Motor neuron (in vitro differentiated cells): ENCODE results near the gene OTOP3. TPM values are rescaled to one million over a fixed set of nuclear protein-coding genes. Genes with fewer than 3 reads are reported as not detected.
"Not testable (repeated sequence)": the region's sequence is repeated elsewhere in the genome, so short reads cannot be mapped to it uniquely, and the experiment has no call there.

Experiments used
- ATAC-seq, 8 experiments: fragments of 200-7000 bp; cut with Tn5 transposase; replicated peaks in 6 of 8; 2 replicates each; pipeline ENCODE4 v1.8.0; 2021; ENCODE audit warnings: mild to moderate bottlenecking in 8 of 8, moderate library complexity in 8 of 8
- H3K27ac ChIP-seq, 2 donors: fragments of 250-450 bp; sonication (Bioruptor Pico); 2 replicates each; pipeline ENCODE4 v1.9.0; 2021; ENCODE audit warnings: antibody characterized with exemption in 2 of 2, mild to moderate bottlenecking in 2 of 2, moderate library complexity in 1 of 2
- H3K4me1 ChIP-seq, 2 donors: fragments of 250-450 bp; sonication (Bioruptor Pico); replicated peaks in 1 of 2; 2 replicates each; pipeline ENCODE4 v1.6.1; 2021; ENCODE audit warnings: antibody characterized with exemption in 2 of 2, mild to moderate bottlenecking in 2 of 2, moderate library complexity in 1 of 2
- H3K4me3 ChIP-seq, 5 donors: fragments of 250-450 bp; sonication (Bioruptor Pico); 2 replicates each; pipeline ENCODE4 v1.9.0; 2021; ENCODE audit warnings: antibody characterized with exemption in 5 of 5, mild to moderate bottlenecking in 5 of 5, moderate library complexity in 4 of 5
- WGBS, 10 experiments: fragments of 450-650 bp; shearing (Covaris generic); methylation state at CpG; one replicate each; pipeline ENCODE4 v1.0.0; 2022; 5-methylcytosine and 5-hydroxymethylcytosine counted together
- in situ Hi-C, 9 experiments: fragments of 400-800 bp; cut with MboI; loops; one replicate each; pipeline ENCODE4 v1.15.0; 2021; ENCODE audit warnings: low sequenced_read_pairs in 9 of 9, low pct_unique_long_range_greater_than_20kb in 2 of 9; ENCODE audit not compliant: unreplicated experiment in 9 of 9
- total RNA-seq, 8 experiments: library from RNA; unstranded; fragments of 300-600 nt; gene quantifications; 2 replicates each; pipeline versions ENCODE4 v1.2.3 to v1.2.4, GENCODE V29; 2022

Gene OTOP3
- total RNA-seq, 8 experiments from 2014 or later = 0.10 to 0.38 (median 0.11) TPM; not detected in 5

DNA sequence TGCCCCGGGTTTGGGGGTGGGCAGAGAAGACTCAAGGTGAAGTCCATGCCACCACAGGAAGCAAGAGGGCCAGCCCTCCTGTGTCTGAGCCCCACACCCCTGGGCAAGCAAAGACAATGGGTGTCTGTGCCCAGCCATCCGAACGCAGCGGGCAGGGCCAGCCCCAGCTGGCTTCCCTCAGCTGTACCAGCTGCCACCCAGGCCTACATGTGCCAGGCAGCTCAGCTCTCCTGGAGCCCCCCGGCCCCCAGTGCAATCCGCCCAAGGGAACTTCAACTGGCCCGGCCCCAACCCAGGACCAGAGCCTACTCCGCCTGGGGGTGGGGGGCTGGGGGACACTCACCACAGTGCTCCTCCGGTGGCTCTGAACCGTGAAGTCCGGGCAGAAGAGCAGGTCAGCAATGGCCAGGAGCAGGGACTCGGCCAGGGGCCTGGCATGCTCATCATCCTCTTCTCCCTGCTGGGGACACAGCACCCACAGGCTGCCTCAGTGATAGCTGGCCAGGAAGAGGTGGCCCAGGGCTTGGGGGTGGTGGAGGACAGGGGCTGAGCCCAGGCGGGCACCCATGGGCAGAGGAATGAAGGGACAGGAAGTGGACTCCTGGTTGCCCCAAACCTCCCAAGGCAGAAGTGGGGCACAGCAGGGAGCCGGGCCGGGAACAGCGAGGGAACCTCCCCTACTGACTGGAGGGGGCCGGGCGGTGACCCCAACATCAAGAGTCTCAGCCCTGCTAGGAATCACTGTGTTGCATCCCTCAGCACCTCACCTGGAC lies 27.1 kb downstream of the OTOP3 start:
- H3K4me3 ChIP-seq = no peak overlapping the region
- WGBS, 10 experiments = 50 to 100% (median 100%) methylated on average over 1 to 3 of the region's 18 CpGs; no CpG with 5 or more reads in 6 of the 10 experiments
- no peak overlapping the region for H3K27ac ChIP-seq
- ATAC-seq = no peak
- in situ Hi-C loops = no loop called here
- no peaks in the 10 kb centered on the region for H3K4me1 ChIP-seq

DNA sequence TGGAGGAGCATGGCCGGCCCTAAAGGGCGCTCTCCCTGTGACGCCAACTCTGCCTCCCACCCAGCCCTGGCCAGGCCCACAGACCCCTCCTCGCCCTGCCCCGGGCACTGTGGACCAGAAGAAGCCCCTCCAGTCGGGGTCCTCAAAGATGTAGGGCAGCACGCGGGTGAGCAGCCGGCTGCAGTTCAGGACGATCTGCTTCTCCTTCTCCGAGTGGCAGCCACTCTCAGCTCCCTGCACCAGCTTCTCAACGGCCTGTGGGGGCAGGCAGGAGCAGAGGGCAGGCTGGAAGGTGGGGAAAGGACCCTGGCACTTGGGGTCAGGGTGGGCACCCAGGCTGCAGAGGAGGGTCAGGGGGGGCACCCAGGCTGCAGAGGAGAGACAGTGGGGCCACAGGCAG lies 28.0 kb downstream of the OTOP3 start:
- in situ Hi-C loops = no loop called here
- H3K27ac ChIP-seq = no peak overlapping the region
- WGBS, 10 experiments = no CpG with 5 or more reads among the region's 12 CpGs
- H3K4me1 ChIP-seq = no peaks in the 10 kb centered on the region
- no peak for ATAC-seq
- no peak overlapping the region for H3K4me3 ChIP-seq

DNA sequence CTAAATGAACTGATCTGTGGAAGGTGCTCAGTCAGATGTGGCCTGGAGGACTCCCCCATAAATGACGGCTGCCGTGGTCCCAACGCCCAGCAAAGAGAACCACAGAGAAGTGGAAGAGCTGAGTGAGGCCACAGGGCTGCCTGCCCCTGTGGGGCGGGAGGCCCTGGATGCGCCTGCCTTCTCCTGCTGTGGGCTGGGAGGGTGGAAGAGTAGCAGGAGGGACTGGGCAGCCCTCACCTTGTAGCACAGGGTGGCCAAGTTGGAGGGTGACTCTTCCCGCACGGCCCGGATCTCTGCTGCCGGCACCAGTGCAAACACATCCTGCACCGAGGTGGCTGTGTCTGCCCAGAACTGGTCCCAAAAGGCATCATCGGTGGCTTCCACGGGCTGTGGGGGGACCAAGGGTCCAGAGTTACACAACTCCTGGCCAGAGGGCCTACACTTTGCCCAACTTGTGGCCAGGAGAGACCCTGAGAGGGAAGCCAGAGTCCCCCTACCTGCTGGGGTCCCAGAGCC lies 28.6 kb downstream of the OTOP3 start:
- in situ Hi-C loops = no loop called here
- ATAC-seq = no peak
- Histone ChIP-seq H3K4me3 (no peak overlapping the region), H3K4me1 (no peaks in the 10 kb centered on the region), H3K27ac (no peak overlapping the region)
- WGBS, 10 experiments = 80 to 100% (median 87%) methylated on average over 1 to 6 of the region's 12 CpGs; no CpG with 5 or more reads in 7 of the 10 experiments

DNA sequence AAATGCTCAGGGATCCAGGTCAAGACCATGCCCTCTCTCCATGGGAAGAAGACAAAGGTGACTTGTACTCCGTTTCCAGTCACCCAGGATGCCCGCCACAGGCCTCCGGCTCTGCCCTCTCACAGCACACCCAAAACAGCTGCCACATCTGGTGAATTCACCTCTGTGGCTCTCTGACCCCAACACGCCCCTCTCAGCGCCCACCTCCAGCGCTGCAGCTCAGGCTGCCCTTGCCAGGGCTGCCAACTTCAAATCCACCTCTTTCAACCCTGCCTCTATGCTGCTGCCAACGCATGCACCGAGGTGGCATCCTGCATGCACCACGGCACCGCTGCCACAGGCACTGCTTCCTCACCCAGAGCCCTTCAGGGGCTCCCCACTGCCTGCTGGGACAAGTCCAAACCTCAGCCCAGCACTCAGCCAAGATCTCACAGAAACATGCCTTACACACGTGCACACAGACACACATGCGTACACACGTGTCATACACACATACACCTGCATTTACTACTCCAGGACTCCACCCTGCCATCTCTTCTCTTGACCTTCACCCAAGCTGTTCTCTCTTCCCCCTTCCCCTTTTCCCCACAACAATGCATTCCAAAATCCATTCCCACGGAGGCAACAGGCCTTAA lies 29.4 kb downstream of the OTOP3 start:
- no peak overlapping the region for H3K27ac ChIP-seq

DNA sequence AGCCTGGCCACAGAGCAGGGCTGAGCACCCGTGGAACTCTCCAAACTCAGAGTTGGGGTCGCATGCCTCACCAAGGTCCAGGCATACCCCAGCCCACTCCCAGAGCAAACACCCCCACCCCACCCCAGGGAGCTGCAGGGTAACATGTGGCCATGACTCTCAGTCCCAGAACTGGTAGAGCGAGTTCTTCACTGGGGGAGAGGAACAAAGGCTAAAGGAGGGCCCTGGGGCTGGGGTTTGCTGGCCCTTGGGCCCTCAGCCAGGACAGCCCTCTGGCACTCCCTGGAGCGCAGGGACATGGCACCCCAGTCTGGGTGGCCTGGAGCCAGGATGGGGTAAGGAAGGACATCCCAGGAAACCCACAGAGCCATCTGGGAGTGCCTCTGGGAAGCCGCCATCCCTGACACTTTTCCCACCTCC lies 32.7 kb downstream of the OTOP3 start:
- Histone ChIP-seq H3K4me3 (no peak overlapping the region), H3K4me1 (peaks cover 11 to 13% of the 10 kb centered on the region in 2 donors), H3K27ac (no peak overlapping the region)
- WGBS, 10 experiments = 100% methylated on average over 1 of the region's 5 CpGs; no CpG with 5 or more reads in 9 of the 10 experiments
- ATAC-seq = no peak
- in situ Hi-C loops = no loop called here

More for the DNA sequence above, 29.4 kb downstream of the OTOP3 start:
- H3K4me1 ChIP-seq = no peaks in the 10 kb centered on the region
- no peak overlapping the region for H3K4me3 ChIP-seq
- ATAC-seq = no peak
- in situ Hi-C loops = no loop called here
- 20 to 94% (median 60%) methylated on average over 1 to 6 of the region's 14 CpGs; no CpG with 5 or more reads in 3 of the 10 experiments for WGBS, 10 experiments

DNA sequence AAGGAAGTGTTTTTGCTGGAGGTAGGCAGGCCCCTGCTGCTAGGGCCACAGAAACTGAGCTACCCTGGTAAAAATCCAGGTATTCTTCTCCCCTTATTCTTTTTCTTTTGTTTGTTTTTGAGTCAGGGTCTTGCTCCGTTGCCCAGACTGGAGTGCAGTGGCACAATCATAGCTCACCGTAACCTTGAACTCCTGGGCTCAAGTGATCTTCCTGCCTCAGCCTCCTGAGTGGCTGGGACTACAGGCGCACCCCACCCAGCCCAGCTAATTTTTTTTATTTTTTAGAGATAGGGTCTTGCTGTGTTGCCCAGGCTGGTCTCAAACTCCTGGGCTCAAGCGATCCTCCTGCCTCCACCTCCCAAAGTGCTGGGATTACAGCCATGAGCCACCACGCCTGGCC lies 33.8 kb downstream of the OTOP3 start:
- H3K4me3 ChIP-seq, ATAC-seq, H3K27ac ChIP-seq, in situ Hi-C loops: not testable (repeated sequence)
- 71 to 100% (median 86%) methylated on average over 1 to 4 of the region's 5 CpGs; no CpG with 5 or more reads in 4 of the 10 experiments for WGBS, 10 experiments
- H3K4me1 ChIP-seq = peaks cover 11 to 13% of the 10 kb centered on the region in 2 donors

DNA sequence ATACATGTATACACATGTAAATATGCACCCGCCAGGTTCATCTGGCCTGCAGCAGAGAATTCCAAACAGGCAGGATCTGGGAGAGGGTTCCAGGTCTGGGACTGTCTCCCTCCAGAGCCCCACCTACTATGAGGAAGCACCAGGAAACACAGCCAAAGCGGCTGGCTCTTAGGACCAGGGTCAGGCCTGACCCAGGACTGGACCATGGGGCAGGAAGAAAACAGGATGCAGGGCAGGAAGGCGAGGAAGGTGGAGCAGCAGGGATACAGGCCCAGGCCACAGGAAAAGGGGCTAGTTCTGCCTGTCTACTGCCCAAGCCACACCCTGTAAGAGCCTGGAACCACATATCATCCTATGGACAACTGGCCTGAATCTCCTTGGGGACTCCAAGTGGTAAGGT lies 34.7 kb downstream of the OTOP3 start:
- 42 to 93% (median 93%) methylated on average over 2 to 3 of the region's 3 CpGs; no CpG with 5 or more reads in 7 of the 10 experiments for WGBS, 10 experiments
- H3K27ac ChIP-seq = no peak overlapping the region
- H3K4me3 ChIP-seq = no peak overlapping the region
- in situ Hi-C loops = no loop called here
- peaks cover 11 to 13% of the 10 kb centered on the region in 2 donors for H3K4me1 ChIP-seq
- peak in 1 of 8 experiments; percentile 5 for ATAC-seq

DNA sequence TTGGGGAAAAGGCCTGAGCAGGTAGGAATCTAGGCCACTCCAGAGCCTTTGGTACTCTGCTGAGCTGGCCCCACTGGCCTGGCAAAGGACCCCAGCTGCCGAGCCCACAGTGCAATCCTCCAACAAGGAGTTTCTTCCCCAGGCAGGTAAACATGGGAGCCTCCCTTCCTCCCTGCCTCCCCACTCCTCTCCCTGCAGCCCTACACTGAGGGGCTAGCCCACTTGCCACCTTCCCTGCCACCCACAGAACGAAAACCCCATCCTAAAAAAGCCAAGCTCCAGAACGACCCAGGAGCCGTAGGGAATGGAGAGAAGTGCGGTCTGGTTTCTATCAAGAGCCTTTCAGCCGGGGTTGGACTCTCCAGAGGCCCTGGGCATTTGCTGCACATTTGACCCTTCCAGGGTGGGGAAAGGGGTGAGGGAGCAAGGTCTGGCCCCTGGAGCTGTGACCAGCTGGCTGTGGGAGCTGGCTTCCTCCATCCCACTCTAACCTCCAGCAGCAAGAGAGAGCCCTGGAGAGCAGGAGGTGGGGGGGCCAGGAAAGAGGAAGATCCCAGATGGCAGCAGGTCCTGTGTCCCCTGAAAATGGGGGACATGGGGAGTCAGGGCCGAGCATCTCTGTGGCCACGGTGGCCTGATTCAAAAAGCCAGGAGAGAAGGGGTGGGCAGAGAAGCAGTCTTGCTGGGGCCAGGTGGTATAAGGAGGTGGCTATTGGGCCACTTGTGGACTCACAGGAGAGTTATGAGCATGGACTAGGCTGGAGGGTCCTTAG lies 35.6 kb downstream of the OTOP3 start:
- no peak for ATAC-seq
- in situ Hi-C loops = no loop called here
- Histone ChIP-seq H3K4me3 (peak overlapping the region; percentile 57 to 78 (median 61)), H3K27ac (peak overlapping the region in 1 of 2 donors; percentile 42), H3K4me1 (peaks cover 11 to 13% of the 10 kb centered on the region in 2 donors)
- WGBS, 10 experiments = 60 to 100% (median 92%) methylated on average over 1 to 4 of the region's 8 CpGs; no CpG with 5 or more reads in 5 of the 10 experiments

DNA sequence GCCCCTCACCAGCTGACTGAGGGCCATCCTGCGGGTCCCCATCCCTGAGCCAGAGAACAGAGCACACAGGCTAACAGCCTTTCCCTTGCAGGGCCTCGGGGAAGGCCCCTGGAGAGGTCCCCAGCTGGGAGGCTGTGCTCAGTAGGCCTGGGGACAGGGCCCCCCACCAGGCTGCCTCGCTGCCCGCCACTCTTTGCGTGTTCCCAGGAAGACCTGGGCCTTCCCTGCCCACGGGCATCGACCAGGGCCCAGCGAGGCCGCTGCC lies 36.1 kb downstream of the OTOP3 start:
- peak in 2 of 8 experiments; percentile 35 to 43 for ATAC-seq
- Histone ChIP-seq H3K4me3 (peak overlapping the region; percentile 57 to 78 (median 61)), H3K4me1 (peaks cover 11 to 13% of the 10 kb centered on the region in 2 donors), H3K27ac (peak overlapping the region in 1 of 2 donors; percentile 42)
- in situ Hi-C loops = no loop called here
- 0% methylated on average over 7 of the region's 9 CpGs; no CpG with 5 or more reads in 9 of the 10 experiments for WGBS, 10 experiments

DNA sequence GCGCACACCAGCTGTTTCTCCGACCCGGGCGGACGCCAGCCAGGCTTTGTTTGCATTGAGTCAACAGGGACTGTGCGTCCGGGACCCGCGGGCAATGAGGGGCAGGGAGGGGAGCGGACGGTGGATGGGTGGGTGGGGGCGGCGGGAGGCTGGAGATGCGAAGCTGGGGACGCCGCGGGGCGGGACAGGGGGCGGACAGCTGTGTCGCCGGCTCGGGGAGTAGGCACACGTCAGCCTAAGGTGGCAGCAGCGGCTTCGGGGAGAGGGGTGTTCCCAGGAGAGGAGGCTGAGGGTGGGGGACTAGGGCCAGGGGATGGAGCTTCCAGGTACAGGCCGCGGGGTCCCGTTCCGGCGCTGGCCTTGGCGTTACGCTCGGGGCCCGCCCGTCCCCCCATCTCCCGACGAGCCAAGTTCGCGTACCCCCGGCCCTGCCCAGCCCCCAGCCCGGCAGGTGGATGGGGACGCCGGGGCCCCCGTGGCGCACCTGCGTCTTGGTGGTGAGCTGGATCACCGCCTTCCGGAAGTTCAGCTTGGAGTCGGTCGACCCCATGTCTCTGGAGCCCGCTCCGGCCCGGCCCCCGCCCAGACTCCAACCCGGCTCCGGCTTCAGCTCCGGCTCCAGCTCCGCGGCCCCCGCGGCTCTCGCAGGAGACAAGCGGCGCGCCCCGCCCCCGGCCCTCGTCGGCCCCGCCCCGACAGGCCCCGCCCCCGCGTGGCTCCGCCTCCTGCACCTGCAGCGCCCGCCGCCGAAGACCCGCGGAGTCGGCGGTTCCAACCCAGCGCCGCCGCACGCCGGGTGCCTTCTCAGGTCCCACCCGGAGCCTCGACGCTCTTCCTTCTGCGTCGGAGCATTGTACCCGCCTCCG lies 36.6 kb downstream of the OTOP3 start, which contains the start of gene HID1:
Gene HID1 (minus strand): TSS at position 653 of the 866 bp plus-strand sequence. CDS start 103 bp downstream, at position 550.
- peak within 1 kb of the TSS; percentile 57 to 78 (median 61) for H3K4me3 ChIP-seq
- ATAC-seq = peak in 7 of 8 experiments; percentile 70 to 84 (median 82)
- H3K27ac ChIP-seq = peak within 1 kb of the TSS in 1 of 2 donors; percentile 42
- in situ Hi-C loops = no loop called here
- peaks cover 11 to 13% of the 10 kb centered on the region in 2 donors for H3K4me1 ChIP-seq
- WGBS, 10 experiments = 4% methylated on average over 5 of the region's 95 CpGs; no CpG with 5 or more reads in 9 of the 10 experiments

DNA sequence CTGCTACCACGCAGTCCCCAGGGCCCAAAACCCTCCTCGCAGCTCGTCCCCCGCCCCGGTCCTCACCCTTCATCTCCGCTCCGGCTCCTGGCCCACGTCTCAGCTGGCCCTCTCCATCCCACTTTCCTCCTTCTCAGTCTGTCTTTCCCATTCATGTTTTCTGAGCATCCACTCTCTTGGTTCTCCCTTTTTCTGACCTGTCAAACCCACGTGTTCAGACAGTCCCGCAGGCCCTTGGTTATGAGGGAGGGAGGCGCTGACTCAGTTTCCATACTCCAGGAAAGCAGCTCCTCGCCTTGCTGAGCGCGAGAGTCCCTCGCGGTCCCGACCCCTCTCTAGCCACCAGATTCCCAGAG lies 37.3 kb downstream of the OTOP3 start:
- in situ Hi-C loops = no loop called here
- WGBS, 10 experiments = 0 to 25% (median 11%) methylated on average over 1 to 14 of the region's 17 CpGs; no CpG with 5 or more reads in 5 of the 10 experiments
- Histone ChIP-seq H3K27ac (no peak overlapping the region), H3K4me1 (peaks cover 11 to 16% of the 10 kb centered on the region in 2 donors), H3K4me3 (peak overlapping the region; percentile 57 to 78 (median 61))
- no peak for ATAC-seq

DNA sequence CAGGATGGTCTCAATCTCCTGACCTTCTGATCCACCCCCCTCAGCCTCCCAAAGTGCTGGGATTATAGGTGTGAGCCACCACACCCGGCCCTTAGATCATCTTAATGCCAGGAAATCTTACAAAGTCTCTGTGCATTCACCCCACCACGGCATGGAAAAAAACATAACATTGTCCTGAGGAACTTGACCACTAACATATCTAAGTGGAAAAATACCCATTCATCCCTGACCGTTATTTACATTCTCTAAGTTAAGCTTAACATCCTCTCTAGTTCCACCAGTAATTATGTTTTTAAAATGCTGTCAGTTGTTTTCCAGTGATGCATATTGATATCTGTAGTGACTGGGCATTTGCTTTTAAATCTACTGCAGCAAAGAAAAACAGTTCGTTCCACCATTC lies 40.2 kb downstream of the OTOP3 start:
- ATAC-seq = no peak
- WGBS, 10 experiments = 46 to 100% (median 70%) methylated on average over 1 to 4 of the region's 4 CpGs; no CpG with 5 or more reads in 1 of the 10 experiments

More for the DNA sequence above, 40.2 kb downstream of the OTOP3 start:
- Histone ChIP-seq H3K27ac (no peak overlapping the region), H3K4me3 (no peak overlapping the region), H3K4me1 (peaks cover 9 to 13% of the 10 kb centered on the region in 2 donors)
- in situ Hi-C loops = no loop called here
